ENCODE results near the gene TBCE.

The TBCE gene

DNA sequence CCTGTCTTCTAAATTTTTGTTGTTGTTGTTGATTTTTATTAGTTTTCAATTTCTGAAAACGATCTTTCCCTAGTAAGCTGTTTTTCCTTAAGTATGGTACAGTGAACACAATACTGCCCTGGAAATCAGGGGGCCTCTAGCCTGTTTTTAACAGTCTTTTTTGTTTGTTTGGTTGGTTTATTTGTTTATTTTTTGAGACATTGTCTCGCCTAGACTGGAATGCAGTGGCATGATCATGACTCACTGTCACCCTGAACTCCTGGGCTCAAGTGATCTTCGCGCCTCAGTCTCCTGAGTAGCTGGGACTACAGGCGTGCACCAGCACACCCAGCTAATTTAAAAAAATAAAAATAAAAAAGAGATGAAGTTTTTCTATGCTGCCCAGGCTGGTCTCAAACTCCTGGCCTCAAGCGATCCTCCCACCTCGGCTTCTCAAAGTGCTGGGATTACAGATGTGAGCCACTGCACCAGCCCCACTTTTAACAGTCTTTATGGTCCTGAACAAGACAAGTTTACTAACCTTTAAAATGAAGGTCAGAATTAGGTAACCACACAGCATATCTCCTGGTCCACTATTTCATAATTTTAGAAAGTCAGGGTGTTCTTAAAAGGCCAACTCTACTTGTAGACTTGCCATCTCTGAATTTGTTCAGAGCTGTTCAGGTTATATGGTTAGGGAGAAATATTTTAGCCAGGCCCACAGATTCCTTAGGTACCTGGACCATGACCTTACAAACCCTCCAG, 35.4 kb downstream of the TBCE start:
- DNase-seq: no peak
- in situ Hi-C loops (cut with HindIII; ENCODE audit: low pct_ligation_motif_present, low pct_unique_long_range_greater_than_20kb, low sequenced_read_pairs): no loop called here

DNA sequence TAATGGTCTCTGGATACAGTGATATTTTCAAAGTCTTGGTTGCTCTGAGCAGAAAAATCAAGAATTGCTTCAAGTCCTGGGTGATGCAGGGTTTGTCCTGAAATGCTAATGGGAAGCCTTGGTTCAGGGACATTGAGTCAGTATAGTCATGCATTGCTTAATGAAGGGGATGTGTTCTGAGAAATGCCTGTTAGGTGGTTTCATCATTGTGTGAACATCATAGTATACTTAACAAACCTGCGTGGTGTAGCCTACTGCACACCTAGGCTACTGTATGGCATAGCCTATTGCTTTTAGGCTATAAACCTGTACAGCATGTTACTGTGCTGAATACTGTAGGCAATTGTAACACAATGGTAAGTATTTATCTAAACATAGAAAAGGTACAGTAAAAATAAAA, 36.4 kb downstream of the TBCE start:
- DNase-seq: no peak
- in situ Hi-C loops (cut with HindIII; ENCODE audit: low pct_ligation_motif_present, low pct_unique_long_range_greater_than_20kb, low sequenced_read_pairs): no loop called here

DNA sequence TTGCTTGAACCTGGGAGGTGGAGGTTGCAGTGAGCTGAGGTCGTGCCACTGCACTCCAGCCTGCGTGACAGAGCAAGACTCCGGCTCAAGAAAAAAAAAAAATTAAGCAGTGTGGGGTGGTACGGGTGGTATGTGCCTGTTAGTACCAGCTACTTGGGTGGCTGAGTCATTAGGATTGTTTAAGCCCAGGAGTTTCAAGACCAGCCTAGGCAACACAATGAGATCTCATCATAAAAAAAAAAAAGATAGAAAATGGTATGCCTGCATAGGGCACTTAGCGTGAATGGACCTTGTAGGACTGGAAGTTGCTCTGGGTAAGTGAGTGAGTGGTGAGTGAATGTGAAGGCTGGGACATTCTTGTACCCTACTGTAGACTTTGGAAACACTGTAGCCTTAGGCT, 37.0 kb downstream of the TBCE start:
- in situ Hi-C loops (cut with HindIII; ENCODE audit: low pct_ligation_motif_present, low pct_unique_long_range_greater_than_20kb, low sequenced_read_pairs): no loop called here
- DNase-seq: no peak

DNA sequence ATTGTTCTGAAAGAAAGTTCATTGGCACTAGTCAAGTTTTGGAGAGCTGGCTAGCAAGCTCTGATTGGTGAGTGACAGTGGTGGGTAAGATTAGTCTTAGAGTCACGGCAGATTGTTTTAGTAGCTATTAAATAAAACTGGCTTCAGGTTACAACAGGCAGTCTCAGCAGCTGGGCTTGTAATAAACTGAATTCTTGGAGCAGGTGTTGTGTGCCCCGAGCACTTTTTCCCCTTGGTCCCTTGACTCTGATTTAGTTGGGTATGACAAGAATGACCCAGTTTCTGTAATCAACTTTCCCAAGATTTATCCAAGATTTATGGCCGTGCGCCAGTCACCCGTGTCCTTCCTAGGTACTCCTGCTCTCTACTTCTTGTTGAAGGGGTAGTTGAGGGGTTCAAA, 40.2 kb downstream of the TBCE start:
- DNase-seq: no peak
- in situ Hi-C loops (cut with HindIII; ENCODE audit: low pct_ligation_motif_present, low pct_unique_long_range_greater_than_20kb, low sequenced_read_pairs): no loop called here

DNA sequence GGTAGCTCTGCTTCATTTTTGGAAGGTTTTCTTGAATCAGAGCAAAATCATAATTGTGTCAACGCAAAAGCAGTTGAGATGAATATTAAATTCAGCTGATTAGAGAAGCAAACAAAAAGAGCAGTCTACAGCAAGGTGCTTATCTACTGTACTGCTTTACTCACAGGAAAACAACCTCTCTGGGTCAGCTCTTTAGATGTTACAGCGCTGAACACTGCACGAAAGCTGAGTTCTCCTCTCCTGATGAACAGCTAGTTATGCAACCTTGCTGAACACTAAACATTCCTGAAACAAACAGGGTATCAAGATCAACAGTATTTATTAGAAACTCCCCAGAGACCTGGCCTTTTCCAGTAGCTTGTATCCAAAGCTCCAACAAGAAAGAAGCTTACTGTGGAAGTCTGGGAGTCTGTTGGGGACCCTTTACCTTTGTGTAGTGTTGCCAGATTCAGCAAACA, 41.3 kb downstream of the TBCE start:
- DNase-seq: no peak
- in situ Hi-C loops (cut with HindIII; ENCODE audit: low pct_ligation_motif_present, low pct_unique_long_range_greater_than_20kb, low sequenced_read_pairs): no loop called here

DNA sequence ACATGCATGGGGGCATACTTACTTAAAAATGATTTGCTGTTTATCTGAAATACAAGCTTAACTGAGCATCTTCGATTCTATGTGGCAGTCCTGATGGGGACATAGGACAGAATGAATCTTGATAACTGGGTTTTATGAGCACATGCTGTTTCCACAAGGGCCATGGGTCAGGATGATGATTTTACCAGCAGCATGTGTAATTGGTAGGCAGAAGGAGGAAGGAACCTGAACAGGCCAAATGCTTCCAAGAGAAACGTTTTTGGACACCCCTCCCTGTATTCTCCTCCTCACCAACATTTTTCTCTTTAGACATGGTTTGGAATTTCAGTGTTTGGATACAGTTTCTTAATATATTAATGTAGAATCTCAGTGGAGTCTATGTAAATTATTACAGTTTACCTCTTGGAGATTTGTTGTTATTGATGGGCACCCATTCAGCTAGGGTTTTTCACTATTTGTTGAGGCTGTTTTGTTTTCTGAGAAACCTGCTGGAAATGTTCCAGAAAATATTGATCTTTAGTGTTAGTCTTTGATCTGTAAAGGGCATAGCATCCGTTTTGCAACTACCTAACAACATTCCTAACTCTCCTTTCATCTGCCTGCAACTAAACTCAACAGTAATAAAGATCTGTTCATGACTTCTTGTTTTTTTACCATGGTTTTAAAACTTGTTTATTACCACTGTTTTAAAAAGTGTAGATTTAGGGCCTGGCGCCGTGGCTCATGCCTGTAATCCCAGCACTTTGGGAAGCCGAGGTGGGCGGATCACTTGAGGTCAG, 42.0 kb downstream of the TBCE start:
- in situ Hi-C loops (cut with HindIII; ENCODE audit: low pct_ligation_motif_present, low pct_unique_long_range_greater_than_20kb, low sequenced_read_pairs): no loop called here

DNA sequence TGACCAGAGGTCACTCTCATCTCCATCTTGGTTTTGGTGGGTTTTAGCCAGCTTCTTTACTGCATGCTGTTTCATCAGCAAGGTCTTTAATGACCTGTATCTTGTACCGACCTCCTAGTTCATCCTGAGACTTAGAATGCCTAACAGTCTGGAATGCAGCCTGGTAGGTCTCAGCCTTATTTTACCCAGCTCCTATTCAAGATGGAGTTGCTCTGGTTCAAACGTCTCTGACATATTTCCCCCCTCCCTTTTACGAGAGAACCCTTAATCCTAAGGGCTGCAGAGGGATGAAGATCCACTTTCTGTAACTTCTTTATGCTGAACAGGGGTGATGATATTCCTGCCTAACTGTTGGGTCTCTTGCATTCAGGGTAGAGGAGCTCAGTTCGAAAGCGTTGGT, 43.2 kb downstream of the TBCE start:
- no peak for DNase-seq
- in situ Hi-C loops (cut with HindIII; ENCODE audit: low pct_ligation_motif_present, low pct_unique_long_range_greater_than_20kb, low sequenced_read_pairs): no loop called here

More for the DNA sequence above, 42.0 kb downstream of the TBCE start:
- DNase-seq: no peak

DNA sequence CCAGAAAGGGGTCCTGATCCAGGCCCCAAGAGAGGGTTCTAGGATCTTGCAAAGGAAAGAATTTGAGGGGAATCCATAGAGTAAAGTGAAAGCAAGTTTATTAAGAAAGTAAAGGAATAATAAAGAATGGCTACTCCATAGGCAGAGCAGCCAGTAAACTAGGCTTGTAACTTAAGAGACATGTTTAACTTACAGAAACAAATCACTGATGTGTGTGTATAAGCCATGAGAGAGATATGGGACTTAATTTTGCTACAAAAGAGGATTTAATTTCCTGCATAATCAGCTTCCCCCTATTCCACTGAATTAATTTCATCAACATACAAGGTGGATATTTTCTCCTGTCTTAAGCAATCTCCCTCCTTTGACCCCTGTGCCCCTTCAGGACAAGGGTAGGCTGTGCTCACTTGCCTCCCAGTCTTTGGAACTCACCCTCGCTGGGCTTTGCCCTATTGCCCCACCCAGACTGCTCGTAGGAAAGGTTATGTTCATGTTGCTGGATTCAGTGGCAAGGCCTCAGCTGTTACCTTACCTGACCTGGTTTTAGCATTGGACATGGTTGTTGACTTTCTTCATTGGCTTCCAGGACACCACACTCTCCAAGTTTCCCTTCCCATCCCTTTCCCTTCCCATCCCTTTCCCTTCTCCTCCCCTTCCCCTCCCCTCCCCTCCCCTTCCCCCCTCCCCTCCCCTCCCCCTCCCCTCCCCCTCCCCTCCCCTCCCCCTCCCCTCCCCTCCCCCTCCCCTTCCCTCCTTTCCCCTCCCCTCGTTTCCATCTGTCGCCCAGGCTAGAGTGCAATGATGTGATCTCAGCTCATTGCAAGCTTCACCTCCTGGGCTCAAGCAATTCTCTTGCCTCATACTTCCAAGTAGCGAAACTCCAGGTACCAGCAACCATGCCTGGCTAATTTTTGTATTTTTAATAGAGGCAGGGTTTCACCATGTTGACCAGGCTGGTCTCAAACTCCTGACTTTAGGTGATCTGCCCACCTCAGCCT, 44.6 kb downstream of the TBCE start:
- in situ Hi-C loops (cut with HindIII; ENCODE audit: low pct_ligation_motif_present, low pct_unique_long_range_greater_than_20kb, low sequenced_read_pairs): no loop called here
- no peak for DNase-seq

DNA sequence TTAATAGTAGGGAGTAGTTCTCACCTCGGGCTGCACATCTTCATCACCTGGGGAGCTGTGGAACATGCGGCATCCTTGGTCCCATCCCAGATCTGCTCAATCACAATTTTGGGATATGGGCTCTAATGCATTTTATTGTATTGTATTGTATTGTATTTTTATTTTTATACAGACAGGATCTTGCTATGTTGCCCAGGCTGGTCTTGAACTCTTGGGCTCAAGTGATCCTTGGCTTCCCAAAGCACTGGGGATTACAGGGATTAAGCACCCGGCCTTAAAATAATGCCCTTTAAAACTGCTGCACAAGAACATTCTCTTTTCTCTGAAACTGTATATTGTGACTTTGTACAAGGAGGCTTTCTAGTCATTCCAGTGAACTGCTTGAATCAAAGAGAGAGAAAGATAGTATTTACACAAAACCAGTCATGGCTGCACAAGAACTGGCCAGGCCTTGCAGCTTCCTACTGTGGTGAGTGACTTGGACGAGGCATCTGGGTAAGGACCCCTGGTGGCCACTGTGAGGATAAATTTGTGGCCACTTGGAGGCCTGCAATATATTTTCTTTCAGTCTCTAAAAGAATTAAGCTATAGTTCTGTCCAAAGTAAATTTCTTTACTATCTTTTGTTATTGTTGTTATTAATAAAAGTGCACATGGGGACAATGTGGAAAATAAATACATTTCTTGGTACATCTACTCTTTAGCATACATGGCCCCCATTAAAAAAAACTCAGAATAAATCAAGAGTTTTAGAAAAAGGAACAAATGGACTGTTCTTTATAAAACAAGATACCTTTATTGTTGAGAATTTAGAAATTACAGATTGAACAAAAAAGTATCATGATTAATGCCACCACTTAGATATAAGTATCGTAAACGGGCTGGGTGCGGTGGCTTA, 48.0 kb downstream of the TBCE start:
- in situ Hi-C loops (cut with HindIII; ENCODE audit: low pct_ligation_motif_present, low pct_unique_long_range_greater_than_20kb, low sequenced_read_pairs): no loop called here
- peak; percentile 78 for DNase-seq

DNA sequence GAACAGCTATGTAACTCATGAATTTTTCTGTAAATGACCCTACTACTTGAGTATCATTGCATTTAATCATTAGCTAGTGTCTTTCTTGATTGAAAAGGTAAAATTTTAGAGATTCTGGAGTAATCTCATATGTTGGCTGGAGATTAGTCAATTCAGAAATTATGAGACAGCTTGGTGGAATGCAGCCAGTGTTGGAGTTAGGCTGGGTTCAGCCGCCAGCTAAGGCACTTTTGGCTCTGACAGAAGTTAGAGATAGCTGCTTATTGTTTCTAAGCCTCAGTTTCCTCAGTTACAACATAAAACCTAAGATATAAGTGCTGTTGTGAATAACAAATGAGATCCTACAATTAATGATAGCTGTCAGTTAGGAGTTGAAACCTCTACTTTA, 49.4 kb downstream of the TBCE start:
- DNase-seq: no peak
- in situ Hi-C loops (cut with HindIII; ENCODE audit: low pct_ligation_motif_present, low pct_unique_long_range_greater_than_20kb, low sequenced_read_pairs): no loop called here

DNA sequence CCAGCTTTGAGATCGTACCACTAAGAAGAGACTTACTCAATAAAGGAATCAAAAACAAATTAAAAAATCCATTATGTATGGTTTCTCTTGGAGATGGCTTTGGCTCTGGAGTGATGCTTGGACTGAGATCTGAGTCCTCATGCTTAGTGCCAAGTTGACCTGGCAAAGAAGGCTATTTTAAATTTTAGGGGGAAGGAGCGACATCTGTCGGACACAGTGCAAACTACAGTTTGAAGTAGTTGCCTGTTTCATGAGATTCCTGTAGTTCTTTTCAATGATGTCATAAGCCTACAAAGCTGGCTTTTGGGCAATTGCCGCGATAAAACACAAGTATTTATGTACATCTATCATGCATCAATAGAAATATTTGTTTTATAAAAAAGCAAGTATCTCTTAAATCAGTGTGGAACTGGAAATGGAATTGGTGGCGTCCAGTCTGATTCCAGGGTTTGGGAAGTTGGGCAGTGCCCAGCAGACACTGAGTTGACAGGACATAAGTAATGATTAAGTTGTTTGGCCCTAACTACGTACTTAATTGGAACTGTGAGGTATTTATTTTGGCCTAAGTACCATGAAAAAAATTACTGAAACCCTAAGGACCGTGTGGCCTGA, 50.0 kb downstream of the TBCE start:
- DNase-seq: peak; percentile 72
- in situ Hi-C loops (cut with HindIII; ENCODE audit: low pct_ligation_motif_present, low pct_unique_long_range_greater_than_20kb, low sequenced_read_pairs): no loop called here

DNA sequence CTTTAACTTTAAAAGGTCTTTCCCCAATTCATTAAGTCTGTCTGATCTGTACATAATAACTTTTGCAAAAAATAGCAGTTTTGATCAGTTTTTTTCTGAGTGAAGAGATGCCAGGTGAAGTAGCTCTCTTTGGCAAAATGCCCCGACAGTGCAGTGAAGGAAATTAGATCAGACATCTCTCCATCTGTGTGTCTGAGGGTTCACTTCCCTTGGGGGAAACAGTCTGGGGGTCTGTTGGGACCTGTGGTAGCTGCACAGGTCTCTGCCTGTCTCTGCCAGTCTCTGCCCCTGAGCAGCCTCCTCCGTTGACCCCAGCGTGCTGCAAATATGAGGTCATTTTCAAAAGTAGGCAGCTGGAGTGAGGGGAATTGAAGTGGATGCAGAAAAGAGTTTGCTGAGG, 54.5 kb downstream of the TBCE start:
- DNase-seq: no peak
- in situ Hi-C loops (cut with HindIII; ENCODE audit: low pct_ligation_motif_present, low pct_unique_long_range_greater_than_20kb, low sequenced_read_pairs): no loop called here

DNA sequence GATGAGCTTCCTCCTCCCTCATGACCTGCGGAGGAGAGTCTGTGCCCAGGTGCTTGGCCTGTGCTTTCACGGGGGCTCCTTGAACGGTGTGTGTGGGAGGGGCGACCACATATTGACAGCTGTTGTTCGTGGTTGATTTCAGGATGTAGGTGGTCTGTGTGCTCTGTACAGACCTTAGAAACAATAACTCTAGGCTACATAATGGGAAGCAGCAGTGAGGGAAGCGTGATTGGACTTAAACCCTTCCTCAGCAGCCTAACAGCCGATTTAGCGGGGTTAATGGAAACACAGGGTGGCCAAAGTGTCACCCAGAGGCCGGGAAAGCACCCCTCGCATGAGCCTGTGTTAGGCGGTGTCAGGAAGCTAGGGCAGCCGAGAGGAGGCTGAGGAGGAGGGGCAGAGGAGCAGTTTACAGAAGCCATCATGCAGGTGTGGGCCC, 56.0 kb downstream of the TBCE start:
- DNase-seq: no peak
- in situ Hi-C loops (cut with HindIII; ENCODE audit: low pct_ligation_motif_present, low pct_unique_long_range_greater_than_20kb, low sequenced_read_pairs): no loop called here

DNA sequence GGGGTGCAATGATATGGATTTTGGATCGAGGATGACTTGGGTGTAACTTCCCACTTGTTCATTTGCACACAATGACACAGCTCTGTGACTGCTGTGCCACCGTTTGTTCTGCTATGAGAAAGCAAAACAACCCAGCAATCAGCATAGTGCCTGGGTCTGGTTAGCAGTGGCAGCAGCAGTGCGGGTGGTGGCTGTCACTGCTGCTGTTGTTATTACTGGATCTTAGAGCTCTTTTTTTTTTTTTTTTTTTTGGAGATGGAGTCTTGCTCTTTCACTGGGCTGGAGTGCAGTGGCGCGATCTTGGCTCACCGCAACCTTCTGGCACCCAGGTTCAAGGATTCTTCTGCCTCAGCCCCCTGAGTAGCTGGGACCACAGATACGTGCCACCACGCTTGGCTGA, 56.9 kb downstream of the TBCE start:
- in situ Hi-C loops (cut with HindIII; ENCODE audit: low pct_ligation_motif_present, low pct_unique_long_range_greater_than_20kb, low sequenced_read_pairs): no loop called here

DNA sequence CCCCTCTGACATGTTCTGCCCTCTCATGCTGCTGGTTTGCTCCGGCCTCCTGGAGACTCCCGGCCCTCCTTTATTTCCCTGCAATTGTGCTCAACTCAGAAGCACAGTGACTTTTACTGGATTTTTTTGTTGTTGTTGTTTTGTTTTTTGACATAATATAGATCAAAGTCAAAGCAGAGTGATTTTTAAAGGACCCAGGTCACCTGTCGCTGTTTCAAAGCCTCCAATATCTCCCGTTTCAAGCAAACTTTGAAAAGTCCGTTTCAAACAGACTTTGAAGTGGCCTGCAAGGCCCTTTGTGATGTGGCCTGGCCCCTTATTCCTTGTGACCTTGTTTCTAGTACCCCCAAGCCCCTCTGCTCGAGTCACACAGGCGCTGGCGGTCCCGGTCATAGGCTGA, 58.1 kb downstream of the TBCE start:
- no peak for DNase-seq
- in situ Hi-C loops (cut with HindIII; ENCODE audit: low pct_ligation_motif_present, low pct_unique_long_range_greater_than_20kb, low sequenced_read_pairs): no loop called here

More for the DNA sequence above, 56.9 kb downstream of the TBCE start:
- no peak for DNase-seq

DNA sequence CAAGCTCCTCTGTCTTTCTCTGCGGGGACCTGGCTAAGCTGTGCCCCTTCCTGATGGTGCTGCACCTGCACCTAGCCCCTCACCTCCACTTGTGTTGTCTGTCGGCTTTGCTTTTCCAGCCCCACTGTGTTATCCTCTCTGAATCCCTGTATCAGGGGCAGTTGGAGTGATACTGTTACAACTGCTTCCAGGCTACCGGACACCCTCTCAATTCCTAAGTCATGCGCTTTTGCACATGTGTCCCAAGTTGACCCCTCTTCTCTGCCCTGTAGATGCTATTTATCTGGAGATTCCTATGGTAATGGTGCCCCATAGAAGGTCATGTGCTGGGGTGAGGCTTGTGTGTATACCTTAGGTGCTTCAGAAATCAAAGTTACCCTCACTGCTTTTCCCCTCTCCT, 58.9 kb downstream of the TBCE start:
- no peak for DNase-seq
- in situ Hi-C loops (cut with HindIII; ENCODE audit: low pct_ligation_motif_present, low pct_unique_long_range_greater_than_20kb, low sequenced_read_pairs): no loop called here

DNA sequence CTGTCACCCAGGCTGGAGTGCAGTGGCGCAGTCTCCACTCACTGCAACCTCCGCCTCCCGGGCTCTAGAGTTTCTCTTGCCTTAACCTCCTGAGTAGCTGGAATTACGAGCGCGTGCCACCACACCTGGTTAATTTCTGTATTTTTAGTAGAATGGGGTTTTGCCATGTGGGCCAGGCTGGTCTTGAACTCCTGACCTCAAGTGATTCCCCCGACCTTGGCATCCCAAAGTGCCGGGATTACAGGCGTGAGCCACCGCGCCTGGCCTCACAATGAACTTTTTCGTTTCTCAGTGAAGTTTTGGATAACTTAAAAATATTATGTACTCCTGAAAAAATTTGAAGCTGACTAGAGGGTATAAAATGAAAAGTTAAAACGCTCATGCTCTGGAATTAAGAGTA, 59.5 kb downstream of the TBCE start:
- in situ Hi-C loops (cut with HindIII; ENCODE audit: low pct_ligation_motif_present, low pct_unique_long_range_greater_than_20kb, low sequenced_read_pairs): no loop called here
- no peak for DNase-seq

DNA sequence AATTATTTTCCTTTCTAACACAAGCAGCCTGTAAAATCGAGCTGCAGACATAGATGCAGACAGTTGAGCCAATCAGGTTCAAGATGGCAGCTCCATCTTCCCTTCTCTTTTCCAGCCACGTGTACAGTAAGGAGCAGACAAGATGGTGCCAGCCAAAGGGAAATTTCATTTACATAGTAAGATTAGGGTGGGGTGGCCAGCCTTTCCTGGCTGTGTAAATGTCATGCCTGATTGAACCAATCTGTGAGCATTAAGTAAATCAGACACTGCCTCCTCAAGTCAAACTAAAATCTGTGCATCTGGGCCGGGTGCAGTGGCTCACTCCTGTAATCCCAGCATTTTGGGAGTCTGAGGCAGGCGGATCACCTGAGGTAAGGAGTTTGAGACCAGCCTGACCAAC, 60.2 kb downstream of the TBCE start:
- in situ Hi-C loops (cut with HindIII; ENCODE audit: low pct_ligation_motif_present, low pct_unique_long_range_greater_than_20kb, low sequenced_read_pairs): no loop called here
- DNase-seq: no peak

All from ACHN (cell line).